Stimulated activated CD4-positive, alpha-beta T cell treated with anti-CD3 and anti-CD28 coated beads, Interleukin-2, amount 100 ng/mL, for 4 hours (primary cell): ENCODE results near the gene CYP2U1.
"Not testable (repeated sequence)": the region's sequence is repeated elsewhere in the genome, so short reads cannot be mapped to it uniquely, and the experiment has no call there.

Experiments
- DNase-seq: peaks from one replicate; pipeline ENCODE4 v3.0.0-alpha.2; 2020; ENCODE audit warnings: low read depth

The CYP2U1 gene

GRCh38 chr4:107930821-107931774 lies at the start of gene CYP2U1:
TSS of gene CYP2U1 (plus strand) at chr4:107931549. CDS start at chr4:107931644, 95 bp downstream.
- DNase-seq, result peak; percentile 69

GRCh38 chr4:107885865-107886264 lies 45.5 kb upstream of the CYP2U1 start:
- DNase-seq, result no peak

- DNase-seq, result no peak
These were observed 43.1 kb upstream of the CYP2U1 start for GRCh38 chr4:107888237-107888636.

GRCh38 chr4:107890779-107891178 lies 40.6 kb upstream of the CYP2U1 start:
- no peak for DNase-seq

- DNase-seq, result no peak
These were observed 40.0 kb upstream of the CYP2U1 start for GRCh38 chr4:107891299-107891698.

GRCh38 chr4:107893171-107894137 lies 37.9 kb upstream of the CYP2U1 start:
- DNase-seq, result no peak

GRCh38 chr4:107894138-107894603 lies 37.2 kb upstream of the CYP2U1 start:
- DNase-seq, result no peak

GRCh38 chr4:107896158-107896645 lies 35.1 kb upstream of the CYP2U1 start:
- DNase-seq, result no peak

- no peak for DNase-seq
These were observed 34.7 kb upstream of the CYP2U1 start for GRCh38 chr4:107896646-107897045.

GRCh38 chr4:107897823-107898222 lies 33.5 kb upstream of the CYP2U1 start:
- no peak for DNase-seq

GRCh38 chr4:107900067-107900466 lies 31.3 kb upstream of the CYP2U1 start:
- no peak for DNase-seq

- DNase-seq, result no peak
These were observed 30.8 kb upstream of the CYP2U1 start for GRCh38 chr4:107900508-107900907.

GRCh38 chr4:107901213-107901934 lies 30.0 kb upstream of the CYP2U1 start:
- no peak for DNase-seq

GRCh38 chr4:107902715-107903114 lies 28.6 kb upstream of the CYP2U1 start:
- no peak for DNase-seq

GRCh38 chr4:107905082-107905481 lies 26.3 kb upstream of the CYP2U1 start:
- DNase-seq, result not testable (repeated sequence)

- DNase-seq, result no peak
These were observed 24.8 kb upstream of the CYP2U1 start for GRCh38 chr4:107906458-107907100.

- DNase-seq, result no peak
These were observed 23.0 kb upstream of the CYP2U1 start for GRCh38 chr4:107908377-107908776.

- peak; percentile 17 for DNase-seq
These were observed 18.0 kb upstream of the CYP2U1 start for GRCh38 chr4:107913283-107913899.

GRCh38 chr4:107915220-107915619 lies 16.1 kb upstream of the CYP2U1 start:
- DNase-seq, result no peak

GRCh38 chr4:107916623-107917022 lies 14.7 kb upstream of the CYP2U1 start:
- DNase-seq, result no peak

GRCh38 chr4:107917500-107917899 lies 13.8 kb upstream of the CYP2U1 start:
- no peak for DNase-seq
